PFSK-1 (cell line): ENCODE data around the gene TCEAL4.

Source experiments
- FOXP2 ChIP-seq: optimal IDR thresholded peaks from 2 replicates; pipeline ENCODE3; 2011; ENCODE audit warnings: borderline replicate concordance, control low read depth, inconsistent platforms; ENCODE audit not compliant: insufficient read depth; ENCODE audit errors: extremely low read length, extremely low read depth
- POLR2AphosphoS5 ChIP-seq: IDR thresholded peaks from 2 replicates; pipeline ENCODE4 v1.6.1; 2012; ENCODE audit warnings: low read depth, mild to moderate bottlenecking, control low read depth, low read length, moderate library complexity
- SIN3A ChIP-seq: IDR thresholded peaks from 2 replicates; pipeline ENCODE4 v1.6.1; 2012; ENCODE audit warnings: mild to moderate bottlenecking, low read length, moderate library complexity, borderline replicate concordance; ENCODE audit not compliant: insufficient read depth
- TAF1 ChIP-seq: IDR thresholded peaks from 2 replicates; pipeline ENCODE4 v1.6.1; 2012; ENCODE audit warnings: low read length, control low read depth, borderline replicate concordance; ENCODE audit not compliant: insufficient read depth
- TF ChIP-seq, protein P1 (sequence below), 2 experiments: IDR thresholded peaks; 2 replicates each; pipeline versions ENCODE4 v1.6.1 to v1.8.0; 2011 to 2012; ENCODE audit warnings: low read depth in 2 of 2, low read length in 2 of 2, control low read depth in 1 of 2, inconsistent platforms in 1 of 2, mild to moderate bottlenecking in 1 of 2, moderate library complexity in 1 of 2; ENCODE audit not compliant: insufficient read depth in 1 of 2

TCEAL4 gene

DNA sequence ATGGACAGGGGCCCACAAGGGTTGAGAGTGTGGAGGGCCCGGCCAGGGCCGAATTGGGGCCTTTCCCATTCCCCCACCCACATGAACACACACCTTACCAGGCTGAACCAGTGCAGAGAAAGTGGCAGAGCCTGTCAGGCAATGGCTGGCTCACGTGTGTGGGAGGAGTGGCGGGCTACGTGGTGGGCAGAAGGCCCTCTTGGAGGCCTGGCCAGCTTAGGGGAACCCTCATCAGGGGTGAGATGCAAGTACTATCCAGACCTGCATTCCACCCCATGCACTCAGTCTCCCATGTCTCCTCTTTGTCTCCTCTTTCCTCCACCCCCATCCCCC, 965 bp downstream of the TCEAL4 start:
- TF ChIP-seq, protein P1, sequence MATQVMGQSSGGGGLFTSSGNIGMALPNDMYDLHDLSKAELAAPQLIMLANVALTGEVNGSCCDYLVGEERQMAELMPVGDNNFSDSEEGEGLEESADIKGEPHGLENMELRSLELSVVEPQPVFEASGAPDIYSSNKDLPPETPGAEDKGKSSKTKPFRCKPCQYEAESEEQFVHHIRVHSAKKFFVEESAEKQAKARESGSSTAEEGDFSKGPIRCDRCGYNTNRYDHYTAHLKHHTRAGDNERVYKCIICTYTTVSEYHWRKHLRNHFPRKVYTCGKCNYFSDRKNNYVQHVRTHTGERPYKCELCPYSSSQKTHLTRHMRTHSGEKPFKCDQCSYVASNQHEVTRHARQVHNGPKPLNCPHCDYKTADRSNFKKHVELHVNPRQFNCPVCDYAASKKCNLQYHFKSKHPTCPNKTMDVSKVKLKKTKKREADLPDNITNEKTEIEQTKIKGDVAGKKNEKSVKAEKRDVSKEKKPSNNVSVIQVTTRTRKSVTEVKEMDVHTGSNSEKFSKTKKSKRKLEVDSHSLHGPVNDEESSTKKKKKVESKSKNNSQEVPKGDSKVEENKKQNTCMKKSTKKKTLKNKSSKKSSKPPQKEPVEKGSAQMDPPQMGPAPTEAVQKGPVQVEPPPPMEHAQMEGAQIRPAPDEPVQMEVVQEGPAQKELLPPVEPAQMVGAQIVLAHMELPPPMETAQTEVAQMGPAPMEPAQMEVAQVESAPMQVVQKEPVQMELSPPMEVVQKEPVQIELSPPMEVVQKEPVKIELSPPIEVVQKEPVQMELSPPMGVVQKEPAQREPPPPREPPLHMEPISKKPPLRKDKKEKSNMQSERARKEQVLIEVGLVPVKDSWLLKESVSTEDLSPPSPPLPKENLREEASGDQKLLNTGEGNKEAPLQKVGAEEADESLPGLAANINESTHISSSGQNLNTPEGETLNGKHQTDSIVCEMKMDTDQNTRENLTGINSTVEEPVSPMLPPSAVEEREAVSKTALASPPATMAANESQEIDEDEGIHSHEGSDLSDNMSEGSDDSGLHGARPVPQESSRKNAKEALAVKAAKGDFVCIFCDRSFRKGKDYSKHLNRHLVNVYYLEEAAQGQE (IDR thresholded peaks at IDR 0.05; ENCODE audit: insufficient read depth in 1 of 2, low read depth in 2 of 2, low read length in 2 of 2): no peak
- no peak for TF ChIP-seq SIN3A
- TF ChIP-seq TAF1: no peak
- TF ChIP-seq FOXP2: no peak
- TF ChIP-seq POLR2AphosphoS5: no peak

GRCh38 chrX:103586659-103587058, 1.3 kb downstream of the TCEAL4 start:
- no peak for TF ChIP-seq TAF1
- TF ChIP-seq POLR2AphosphoS5: no peak
- no peak for TF ChIP-seq SIN3A
- TF ChIP-seq FOXP2: no peak
- TF ChIP-seq, protein P1 (IDR thresholded peaks at IDR 0.05; ENCODE audit: insufficient read depth in 1 of 2, low read depth in 2 of 2, low read length in 2 of 2): no peak

GRCh38 chrX:103607364-103608305, 22.3 kb downstream of the TCEAL4 start, which contains the start of gene TCEAL3:
Gene TCEAL3, plus strand, starts transcription at chrX:103607963. Its CDS starts 1,102 bp downstream, at chrX:103609065.
- TF ChIP-seq TAF1 (no peak), POLR2AphosphoS5 (no peak), SIN3A (no peak), FOXP2 (no peak)
- TF ChIP-seq, protein P1 (IDR thresholded peaks at IDR 0.05; ENCODE audit: insufficient read depth in 1 of 2, low read depth in 2 of 2, low read length in 2 of 2): no peak

- TF ChIP-seq FOXP2 (no peak), POLR2AphosphoS5 (no peak), SIN3A (no peak), TAF1 (no peak)
- TF ChIP-seq, protein P1 (IDR thresholded peaks at IDR 0.05; ENCODE audit: insufficient read depth in 1 of 2, low read depth in 2 of 2, low read length in 2 of 2): no peak
Observed at GRCh38 chrX:103608306-103608963, 23.1 kb downstream of the TCEAL4 start.
